GM19099 (cell line): ENCODE results near the gene CTBP2.

Source experiments
- POLR2A ChIP-seq: IDR thresholded peaks from 3 replicates; pipeline ENCODE4 v1.6.1; 2011; ENCODE audit warnings: low read depth; ENCODE audit not compliant: insufficient read length; ENCODE audit errors: extremely low read depth

The CTBP2 gene

GRCh38 chr10:125164421-125164820 lies 4.1 kb upstream of the CTBP2 start:
- TF ChIP-seq POLR2A: no peak

DNA sequence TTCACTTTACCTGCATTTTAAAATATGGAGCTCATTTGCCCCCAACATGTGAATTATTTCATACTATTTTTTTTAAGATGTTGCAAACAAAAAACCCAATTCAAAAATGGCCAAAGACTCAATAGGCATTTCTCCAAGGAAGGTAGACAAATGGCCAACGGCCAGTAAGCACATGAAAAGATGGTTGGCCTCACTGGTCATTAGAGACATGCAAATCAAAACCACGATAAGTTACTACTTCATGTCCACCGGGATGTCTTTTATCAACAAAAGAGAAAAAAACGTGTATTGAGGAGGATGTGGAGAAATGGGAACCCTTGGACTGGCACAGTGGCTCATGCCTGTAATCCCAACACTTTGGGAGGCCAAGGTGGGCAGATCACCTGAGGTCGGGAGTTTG lies 3.4 kb upstream of the CTBP2 start:
- no peak for TF ChIP-seq POLR2A

- no peak for TF ChIP-seq POLR2A
Measured at GRCh38 chr10:125162120-125162931, 2.0 kb upstream of the CTBP2 start.

DNA sequence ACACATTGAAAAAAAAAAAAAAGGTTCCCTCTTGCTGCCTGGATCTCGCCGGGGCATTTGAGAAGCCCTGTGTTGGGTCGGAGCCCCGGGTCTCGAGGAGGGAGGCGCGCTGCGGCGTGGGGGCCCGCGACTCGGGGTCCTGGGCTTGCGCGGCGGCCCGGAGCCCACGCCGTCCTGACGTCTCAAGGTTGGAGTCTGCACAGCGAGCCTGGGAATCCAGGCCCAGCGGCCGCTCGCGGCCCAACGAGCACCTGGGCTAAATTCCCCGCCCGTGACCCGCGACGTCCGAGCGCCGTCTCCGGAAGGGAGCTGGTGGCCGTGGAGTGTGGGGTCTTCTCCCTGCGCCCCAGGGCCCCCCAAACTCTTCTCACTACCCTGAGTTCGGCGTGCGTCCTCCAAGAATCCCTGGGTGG lies 1.4 kb upstream of the CTBP2 start:
- no peak for TF ChIP-seq POLR2A

DNA sequence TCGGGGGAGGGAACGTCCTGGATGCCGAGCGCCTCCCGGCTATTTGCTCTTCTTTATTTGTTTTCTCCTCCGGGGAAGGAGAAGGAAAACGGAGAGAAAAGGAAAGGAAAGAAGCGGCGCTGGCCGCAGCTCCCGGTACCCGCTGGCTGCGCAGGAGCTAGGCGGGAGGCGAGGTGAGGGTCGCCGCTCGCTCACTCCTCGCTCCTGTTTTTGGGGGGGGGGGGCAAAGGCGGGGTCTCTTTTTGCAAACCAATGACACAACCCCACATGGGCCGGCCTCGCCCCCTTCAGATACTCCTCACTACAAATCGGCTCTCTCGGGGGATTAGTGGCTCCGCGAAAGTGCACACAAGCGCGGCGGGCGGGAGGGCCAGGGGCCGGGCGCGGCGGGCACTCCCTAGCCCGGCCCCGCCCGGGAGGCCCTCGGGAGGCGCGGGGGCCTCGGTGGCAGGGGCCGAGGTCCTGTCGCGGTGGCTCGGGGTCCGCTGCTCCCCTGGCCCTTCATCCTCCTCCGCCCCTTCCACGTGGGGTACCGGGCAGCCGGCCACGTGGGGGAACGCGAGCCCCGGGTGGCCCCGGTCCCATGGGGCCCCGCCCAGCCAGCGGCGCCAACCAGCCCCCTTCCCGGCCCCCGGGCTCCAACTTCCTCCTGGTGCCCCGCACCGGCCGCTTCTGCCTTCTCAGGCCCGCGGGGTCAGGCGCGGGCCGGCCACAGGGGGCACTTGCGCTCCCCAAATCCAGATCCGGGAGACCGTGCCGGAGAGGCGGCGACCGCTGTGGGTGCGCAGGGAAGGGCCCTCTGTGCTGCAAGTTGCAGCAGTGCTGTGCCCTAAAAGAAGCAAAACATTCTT lies 718 bp upstream of the CTBP2 start:
- no peak for TF ChIP-seq POLR2A

DNA sequence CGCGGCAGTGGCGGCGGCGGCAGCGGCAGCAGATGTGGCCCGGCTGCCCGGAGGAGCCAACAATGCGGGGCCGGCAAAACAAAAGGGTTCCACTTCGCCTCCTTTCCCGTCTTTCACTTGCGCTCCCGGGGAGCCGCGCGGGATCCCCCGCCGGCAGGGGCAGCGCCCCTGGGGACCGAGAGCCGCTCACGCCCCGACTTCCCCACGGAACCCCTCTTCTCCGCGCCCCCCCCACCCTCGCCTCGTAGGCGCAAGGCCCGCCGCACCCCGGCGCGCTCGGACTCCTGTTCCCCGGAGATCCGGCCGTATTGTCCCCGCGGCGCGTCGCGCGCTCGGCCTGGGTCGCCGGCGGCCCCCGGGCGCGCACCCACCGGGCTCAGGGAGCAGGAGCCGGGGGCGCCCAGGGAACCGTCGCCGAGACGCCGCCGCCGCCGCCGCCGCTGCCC lies 854 bp downstream of the CTBP2 start:
- TF ChIP-seq POLR2A: no peak

DNA sequence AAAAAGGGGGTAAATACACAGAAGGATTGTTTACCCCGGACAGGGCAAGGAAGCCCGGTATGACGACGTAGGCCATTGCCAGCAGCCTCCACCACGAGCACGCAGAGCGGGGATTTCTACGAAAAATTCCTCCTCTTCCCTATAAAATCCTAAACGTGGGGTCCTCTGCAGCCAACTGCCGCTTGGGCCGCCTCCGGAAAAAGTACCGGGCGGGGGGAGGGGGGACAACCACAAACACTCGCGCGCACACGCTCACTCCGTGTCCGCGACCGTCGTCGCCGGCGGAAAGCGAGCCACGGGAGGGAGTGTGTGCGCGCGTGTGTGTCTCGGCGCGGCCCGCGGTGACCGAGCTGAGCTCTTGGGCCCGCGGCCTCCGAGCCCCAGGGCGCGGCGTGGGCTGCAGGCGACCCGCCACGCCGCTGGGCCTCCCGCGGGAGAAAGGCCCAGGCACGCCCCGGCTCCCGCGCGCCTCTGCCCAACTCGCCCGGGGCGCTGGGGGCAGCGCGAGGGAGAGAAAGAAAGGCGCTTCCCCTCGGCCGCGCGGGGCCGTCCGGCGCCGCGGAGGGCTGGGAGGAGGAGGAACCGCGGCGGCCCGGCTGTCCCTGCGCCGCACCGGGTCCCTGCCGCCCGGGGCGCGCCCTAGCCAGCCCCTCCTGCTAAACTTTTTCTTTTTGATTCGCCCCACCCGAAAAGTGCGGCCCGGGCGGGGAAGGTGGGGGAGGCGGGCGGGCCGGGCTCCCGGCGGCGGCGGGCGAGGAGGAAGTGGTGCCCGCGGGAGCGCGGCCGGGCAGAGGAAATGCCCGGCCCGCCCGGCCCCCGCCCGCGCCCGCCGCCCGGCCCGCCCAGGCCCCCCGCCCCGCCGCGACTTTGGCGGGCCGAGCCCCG lies 1.5 kb downstream of the CTBP2 start:
- no peak for TF ChIP-seq POLR2A

- TF ChIP-seq POLR2A: no peak
Measured at GRCh38 chr10:125158275-125158600, 2.1 kb downstream of the CTBP2 start.

GRCh38 chr10:125157505-125157904 lies 2.9 kb downstream of the CTBP2 start:
- no peak for TF ChIP-seq POLR2A

- TF ChIP-seq POLR2A: no peak
Measured at GRCh38 chr10:125156739-125157480, 3.5 kb downstream of the CTBP2 start.

- no peak for TF ChIP-seq POLR2A
Measured at GRCh38 chr10:125156196-125156595, 4.2 kb downstream of the CTBP2 start.

- no peak for TF ChIP-seq POLR2A
Measured at GRCh38 chr10:125155101-125155500, 5.3 kb downstream of the CTBP2 start.

DNA sequence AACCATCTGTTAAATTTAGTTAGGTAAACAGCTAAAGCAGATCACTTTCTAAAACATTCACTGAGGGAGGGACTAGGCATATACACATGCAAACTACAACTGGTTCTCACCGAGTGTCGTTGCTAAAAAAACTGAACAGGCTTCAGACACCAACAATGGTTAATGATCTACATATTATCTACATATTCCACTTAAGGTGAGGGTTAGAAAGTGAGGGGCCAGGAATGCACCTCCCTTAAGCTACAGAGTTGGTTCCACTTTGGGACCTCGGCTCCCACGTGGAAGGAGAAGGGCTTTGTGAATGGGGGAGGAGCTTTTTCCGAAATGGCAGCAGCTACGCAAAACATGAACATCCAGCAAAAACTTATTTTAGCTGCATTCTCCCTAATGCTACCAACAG lies 5.8 kb downstream of the CTBP2 start:
- no peak for TF ChIP-seq POLR2A

- TF ChIP-seq POLR2A: no peak
Measured at GRCh38 chr10:125153703-125154490, 6.5 kb downstream of the CTBP2 start.
